WTC11 (cell line): ENCODE measurements around the gene ARHGEF33.

Source experiments
- EMX1 ChIP-seq: fragments of 250-450 bp; sonication (Bioruptor Pico); IDR thresholded peaks from 2 replicates; pipeline ENCODE4 v1.8.0; 2021; ENCODE audit warnings: mild to moderate bottlenecking
- IRF2 ChIP-seq: sonication (generic); formaldehyde crosslinking; IDR thresholded peaks from 2 replicates; pipeline ENCODE4 v1.8.0; 2022; ENCODE audit warnings: low read depth, missing genetic modification reagents, borderline replicate concordance
- KAT7 ChIP-seq: sonication (generic); formaldehyde crosslinking; IDR thresholded peaks from 2 replicates; pipeline ENCODE4 v1.8.1; 2023; ENCODE audit warnings: missing genetic modification reagents, mild to moderate bottlenecking, borderline replicate concordance
- NR1H2 ChIP-seq: sonication (generic); formaldehyde crosslinking; IDR thresholded peaks from 2 replicates; pipeline ENCODE4 v1.9.0; 2021; ENCODE audit warnings: mild to moderate bottlenecking, moderate library complexity, missing genetic modification reagents
- NR2C2 ChIP-seq: sonication (generic); formaldehyde crosslinking; IDR thresholded peaks from 2 replicates; pipeline ENCODE4 v1.8.0; 2022; ENCODE audit warnings: mild to moderate bottlenecking, missing genetic modification reagents
- SP1 ChIP-seq: sonication (generic); formaldehyde crosslinking; conservative IDR thresholded peaks from 2 replicates; pipeline ENCODE4 v1.8.1; 2022; ENCODE audit warnings: missing genetic modification reagents
- TP53 ChIP-seq: sonication (generic); formaldehyde crosslinking; IDR thresholded peaks from 2 replicates; pipeline ENCODE4 v1.8.1; 2023; ENCODE audit warnings: mild to moderate bottlenecking, missing genetic modification reagents
- ZBTB21 ChIP-seq: sonication (generic); formaldehyde crosslinking; IDR thresholded peaks from 2 replicates; pipeline ENCODE4 v1.8.1; 2023; ENCODE audit warnings: mild to moderate bottlenecking, missing genetic modification reagents, borderline replicate concordance
- TF ChIP-seq, protein P1 (sequence below): sonication (generic); formaldehyde crosslinking; IDR thresholded peaks from 2 replicates; pipeline ENCODE4 v1.8.0; 2022; ENCODE audit warnings: mild to moderate bottlenecking, missing genetic modification reagents
- TF ChIP-seq, protein P2 (sequence below): sonication (generic); formaldehyde crosslinking; IDR thresholded peaks from 2 replicates; pipeline ENCODE4 v1.8.0; 2022; ENCODE audit warnings: mild to moderate bottlenecking, missing genetic modification reagents
- TF ChIP-seq, protein P3 (sequence below): sonication (generic); formaldehyde crosslinking; IDR thresholded peaks from 2 replicates; pipeline ENCODE4 v1.8.1; 2022; ENCODE audit warnings: low read depth, missing genetic modification reagents, borderline replicate concordance
- TF ChIP-seq, protein P4 (sequence below): fragments of 200-600 bp; IDR thresholded peaks from 2 replicates; pipeline ENCODE4 v1.8.0; 2022; ENCODE audit warnings: antibody characterized with exemption
- TF ChIP-seq, protein P5 (sequence below): sonication (generic); formaldehyde crosslinking; IDR thresholded peaks from 2 replicates; pipeline ENCODE4 v1.8.1; 2023; ENCODE audit warnings: mild to moderate bottlenecking, missing genetic modification reagents, borderline replicate concordance
- TF ChIP-seq, protein P6 (sequence below): sonication (generic); formaldehyde crosslinking; conservative IDR thresholded peaks from 2 replicates; pipeline ENCODE4 v1.8.1; 2022; ENCODE audit warnings: mild to moderate bottlenecking, missing genetic modification reagents

DNA sequence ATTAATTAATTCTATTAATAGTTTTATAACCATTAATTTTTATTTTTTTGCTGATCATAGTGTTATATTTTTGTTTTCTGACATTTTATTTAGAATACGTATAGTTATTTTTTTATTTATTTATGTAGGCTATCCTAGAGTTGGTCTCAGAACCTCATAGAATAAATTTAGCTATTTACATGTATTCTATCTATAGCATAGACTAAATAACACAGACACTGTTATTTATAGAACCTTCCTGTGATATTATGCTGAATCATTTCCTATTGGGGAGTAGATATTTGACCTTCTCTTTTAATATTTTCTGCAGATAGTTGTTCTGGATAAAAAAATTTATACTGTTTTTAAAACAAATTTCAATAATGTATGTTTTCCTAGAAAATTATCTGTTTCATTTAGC is 20.2 kb downstream of the ARHGEF33 start:
- TF ChIP-seq, protein P1, sequence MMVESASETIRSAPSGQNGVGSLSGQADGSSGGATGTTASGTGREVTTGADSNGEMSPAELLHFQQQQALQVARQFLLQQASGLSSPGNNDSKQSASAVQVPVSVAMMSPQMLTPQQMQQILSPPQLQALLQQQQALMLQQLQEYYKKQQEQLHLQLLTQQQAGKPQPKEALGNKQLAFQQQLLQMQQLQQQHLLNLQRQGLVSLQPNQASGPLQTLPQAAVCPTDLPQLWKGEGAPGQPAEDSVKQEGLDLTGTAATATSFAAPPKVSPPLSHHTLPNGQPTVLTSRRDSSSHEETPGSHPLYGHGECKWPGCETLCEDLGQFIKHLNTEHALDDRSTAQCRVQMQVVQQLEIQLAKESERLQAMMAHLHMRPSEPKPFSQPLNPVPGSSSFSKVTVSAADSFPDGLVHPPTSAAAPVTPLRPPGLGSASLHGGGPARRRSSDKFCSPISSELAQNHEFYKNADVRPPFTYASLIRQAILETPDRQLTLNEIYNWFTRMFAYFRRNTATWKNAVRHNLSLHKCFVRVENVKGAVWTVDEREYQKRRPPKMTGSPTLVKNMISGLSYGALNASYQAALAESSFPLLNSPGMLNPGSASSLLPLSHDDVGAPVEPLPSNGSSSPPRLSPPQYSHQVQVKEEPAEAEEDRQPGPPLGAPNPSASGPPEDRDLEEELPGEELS (CRISPR knock-in tag): no peak
- TF ChIP-seq, protein P2, sequence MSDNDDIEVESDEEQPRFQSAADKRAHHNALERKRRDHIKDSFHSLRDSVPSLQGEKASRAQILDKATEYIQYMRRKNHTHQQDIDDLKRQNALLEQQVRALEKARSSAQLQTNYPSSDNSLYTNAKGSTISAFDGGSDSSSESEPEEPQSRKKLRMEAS (CRISPR knock-in tag): no peak
- TF ChIP-seq EMX1 (CRISPR knock-in tag) (no peak), ZBTB21 (CRISPR knock-in tag) (no peak), KAT7 (CRISPR knock-in tag) (no peak), TP53 (CRISPR knock-in tag) (no peak), NR2C2 (CRISPR knock-in tag) (no peak), SP1 (no peak), NR1H2 (no peak), IRF2 (CRISPR knock-in tag) (no peak)
- TF ChIP-seq, protein P3, sequence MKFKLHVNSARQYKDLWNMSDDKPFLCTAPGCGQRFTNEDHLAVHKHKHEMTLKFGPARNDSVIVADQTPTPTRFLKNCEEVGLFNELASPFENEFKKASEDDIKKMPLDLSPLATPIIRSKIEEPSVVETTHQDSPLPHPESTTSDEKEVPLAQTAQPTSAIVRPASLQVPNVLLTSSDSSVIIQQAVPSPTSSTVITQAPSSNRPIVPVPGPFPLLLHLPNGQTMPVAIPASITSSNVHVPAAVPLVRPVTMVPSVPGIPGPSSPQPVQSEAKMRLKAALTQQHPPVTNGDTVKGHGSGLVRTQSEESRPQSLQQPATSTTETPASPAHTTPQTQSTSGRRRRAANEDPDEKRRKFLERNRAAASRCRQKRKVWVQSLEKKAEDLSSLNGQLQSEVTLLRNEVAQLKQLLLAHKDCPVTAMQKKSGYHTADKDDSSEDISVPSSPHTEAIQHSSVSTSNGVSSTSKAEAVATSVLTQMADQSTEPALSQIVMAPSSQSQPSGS (CRISPR knock-in tag): no peak
- TF ChIP-seq, protein P4, sequence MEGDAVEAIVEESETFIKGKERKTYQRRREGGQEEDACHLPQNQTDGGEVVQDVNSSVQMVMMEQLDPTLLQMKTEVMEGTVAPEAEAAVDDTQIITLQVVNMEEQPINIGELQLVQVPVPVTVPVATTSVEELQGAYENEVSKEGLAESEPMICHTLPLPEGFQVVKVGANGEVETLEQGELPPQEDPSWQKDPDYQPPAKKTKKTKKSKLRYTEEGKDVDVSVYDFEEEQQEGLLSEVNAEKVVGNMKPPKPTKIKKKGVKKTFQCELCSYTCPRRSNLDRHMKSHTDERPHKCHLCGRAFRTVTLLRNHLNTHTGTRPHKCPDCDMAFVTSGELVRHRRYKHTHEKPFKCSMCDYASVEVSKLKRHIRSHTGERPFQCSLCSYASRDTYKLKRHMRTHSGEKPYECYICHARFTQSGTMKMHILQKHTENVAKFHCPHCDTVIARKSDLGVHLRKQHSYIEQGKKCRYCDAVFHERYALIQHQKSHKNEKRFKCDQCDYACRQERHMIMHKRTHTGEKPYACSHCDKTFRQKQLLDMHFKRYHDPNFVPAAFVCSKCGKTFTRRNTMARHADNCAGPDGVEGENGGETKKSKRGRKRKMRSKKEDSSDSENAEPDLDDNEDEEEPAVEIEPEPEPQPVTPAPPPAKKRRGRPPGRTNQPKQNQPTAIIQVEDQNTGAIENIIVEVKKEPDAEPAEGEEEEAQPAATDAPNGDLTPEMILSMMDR: no peak
- TF ChIP-seq, protein P5, sequence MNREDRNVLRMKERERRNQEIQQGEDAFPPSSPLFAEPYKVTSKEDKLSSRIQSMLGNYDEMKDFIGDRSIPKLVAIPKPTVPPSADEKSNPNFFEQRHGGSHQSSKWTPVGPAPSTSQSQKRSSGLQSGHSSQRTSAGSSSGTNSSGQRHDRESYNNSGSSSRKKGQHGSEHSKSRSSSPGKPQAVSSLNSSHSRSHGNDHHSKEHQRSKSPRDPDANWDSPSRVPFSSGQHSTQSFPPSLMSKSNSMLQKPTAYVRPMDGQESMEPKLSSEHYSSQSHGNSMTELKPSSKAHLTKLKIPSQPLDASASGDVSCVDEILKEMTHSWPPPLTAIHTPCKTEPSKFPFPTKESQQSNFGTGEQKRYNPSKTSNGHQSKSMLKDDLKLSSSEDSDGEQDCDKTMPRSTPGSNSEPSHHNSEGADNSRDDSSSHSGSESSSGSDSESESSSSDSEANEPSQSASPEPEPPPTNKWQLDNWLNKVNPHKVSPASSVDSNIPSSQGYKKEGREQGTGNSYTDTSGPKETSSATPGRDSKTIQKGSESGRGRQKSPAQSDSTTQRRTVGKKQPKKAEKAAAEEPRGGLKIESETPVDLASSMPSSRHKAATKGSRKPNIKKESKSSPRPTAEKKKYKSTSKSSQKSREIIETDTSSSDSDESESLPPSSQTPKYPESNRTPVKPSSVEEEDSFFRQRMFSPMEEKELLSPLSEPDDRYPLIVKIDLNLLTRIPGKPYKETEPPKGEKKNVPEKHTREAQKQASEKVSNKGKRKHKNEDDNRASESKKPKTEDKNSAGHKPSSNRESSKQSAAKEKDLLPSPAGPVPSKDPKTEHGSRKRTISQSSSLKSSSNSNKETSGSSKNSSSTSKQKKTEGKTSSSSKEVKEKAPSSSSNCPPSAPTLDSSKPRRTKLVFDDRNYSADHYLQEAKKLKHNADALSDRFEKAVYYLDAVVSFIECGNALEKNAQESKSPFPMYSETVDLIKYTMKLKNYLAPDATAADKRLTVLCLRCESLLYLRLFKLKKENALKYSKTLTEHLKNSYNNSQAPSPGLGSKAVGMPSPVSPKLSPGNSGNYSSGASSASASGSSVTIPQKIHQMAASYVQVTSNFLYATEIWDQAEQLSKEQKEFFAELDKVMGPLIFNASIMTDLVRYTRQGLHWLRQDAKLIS (CRISPR knock-in tag): no peak
- TF ChIP-seq, protein P6, sequence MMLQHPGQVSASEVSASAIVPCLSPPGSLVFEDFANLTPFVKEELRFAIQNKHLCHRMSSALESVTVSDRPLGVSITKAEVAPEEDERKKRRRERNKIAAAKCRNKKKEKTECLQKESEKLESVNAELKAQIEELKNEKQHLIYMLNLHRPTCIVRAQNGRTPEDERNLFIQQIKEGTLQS: no peak
